HG02973 (cell line): ENCODE results near the gene RTBDN.

Experiments
- ATAC-seq: cut with Tn5 transposase; IDR thresholded peaks from one replicate; pipeline ENCODE4 v1.9.1; 2021; ENCODE audit warnings: moderate library complexity; ENCODE audit not compliant: unreplicated experiment

Gene RTBDN

DNA sequence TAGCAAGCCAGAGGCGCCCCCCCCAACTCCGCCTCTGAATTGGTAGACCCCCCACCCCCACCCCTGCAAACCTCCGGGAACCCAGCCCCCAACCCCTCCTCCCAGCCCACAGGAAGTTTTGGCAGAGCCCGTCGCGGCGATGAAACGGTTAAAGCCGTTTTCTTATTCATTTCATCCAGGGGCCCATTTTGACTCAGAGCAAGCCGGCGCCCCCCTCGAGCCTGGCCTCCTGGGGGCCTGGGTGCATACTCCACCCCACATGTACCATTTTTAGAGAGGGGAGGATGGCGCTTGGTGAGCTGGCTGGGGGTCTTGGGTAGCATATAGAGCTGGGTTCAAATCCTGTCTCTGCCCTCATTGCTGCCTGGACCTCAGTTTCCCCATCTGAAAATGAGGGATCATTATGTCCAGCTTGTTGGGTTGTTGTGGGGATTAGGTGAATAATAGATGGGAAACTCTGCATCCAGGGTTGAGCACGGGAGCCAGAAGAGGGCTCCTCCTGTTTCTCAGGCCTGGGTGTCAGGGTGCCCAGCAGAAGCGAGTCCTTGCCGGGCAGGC, 51.0 kb downstream of the RTBDN start:
- ATAC-seq, result no peak

DNA sequence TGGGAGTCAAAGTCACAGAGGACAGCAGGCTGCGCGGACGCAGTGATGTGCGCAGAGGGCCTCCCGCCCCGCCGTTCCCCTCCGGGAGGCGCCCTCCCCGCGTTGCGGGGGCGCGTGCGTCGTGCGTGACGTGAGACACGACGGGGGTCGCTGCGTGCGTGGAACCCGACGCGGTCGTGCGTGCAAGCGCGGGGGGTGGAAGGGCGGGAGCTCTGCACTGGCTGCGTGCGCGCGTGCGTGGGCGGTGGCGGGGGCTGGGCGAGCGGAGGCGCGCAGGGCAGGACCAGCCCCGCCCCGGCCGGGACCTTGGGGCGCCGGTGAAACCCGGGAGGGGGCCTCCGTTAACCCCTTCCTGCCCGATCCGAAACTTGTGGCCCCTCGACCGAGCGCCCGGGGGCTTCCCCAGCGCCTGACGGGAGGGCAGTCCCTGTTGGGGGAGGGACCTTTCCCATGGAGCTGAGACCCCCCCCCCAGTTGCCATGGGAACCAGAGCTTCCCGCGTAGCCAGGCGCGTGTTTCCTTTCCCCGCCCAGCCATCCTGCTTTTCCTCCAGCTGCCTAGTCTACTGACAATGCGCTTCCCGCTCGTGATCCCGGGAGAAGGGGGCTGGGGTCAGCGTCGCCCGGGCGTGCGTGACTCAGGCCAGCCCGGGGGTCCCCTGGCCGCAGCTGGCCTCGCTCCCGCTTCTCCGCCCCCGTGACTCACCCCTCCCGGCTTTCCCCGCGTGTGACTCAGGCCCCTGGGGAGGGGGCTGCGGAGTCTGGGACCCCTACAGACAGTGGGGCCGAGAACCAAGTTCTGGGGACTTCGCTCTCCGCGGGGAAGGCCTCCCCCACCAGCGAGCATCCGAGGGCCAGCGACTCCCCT, 51.7 kb downstream of the RTBDN start:
- peak; percentile 31 for ATAC-seq

DNA sequence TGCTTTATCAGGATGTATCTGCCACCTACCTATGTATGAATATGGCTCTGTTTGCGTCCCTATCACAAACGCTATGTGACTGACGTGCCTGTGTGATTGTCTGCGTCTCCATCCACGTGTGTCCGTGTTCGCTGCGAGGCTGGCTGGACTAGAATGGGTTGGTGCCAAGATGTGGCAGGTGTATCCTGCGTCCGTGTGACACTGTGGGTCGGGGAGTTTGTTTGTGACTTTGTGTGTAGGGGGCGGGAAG, 52.3 kb downstream of the RTBDN start:
- peak; percentile 22 for ATAC-seq

DNA sequence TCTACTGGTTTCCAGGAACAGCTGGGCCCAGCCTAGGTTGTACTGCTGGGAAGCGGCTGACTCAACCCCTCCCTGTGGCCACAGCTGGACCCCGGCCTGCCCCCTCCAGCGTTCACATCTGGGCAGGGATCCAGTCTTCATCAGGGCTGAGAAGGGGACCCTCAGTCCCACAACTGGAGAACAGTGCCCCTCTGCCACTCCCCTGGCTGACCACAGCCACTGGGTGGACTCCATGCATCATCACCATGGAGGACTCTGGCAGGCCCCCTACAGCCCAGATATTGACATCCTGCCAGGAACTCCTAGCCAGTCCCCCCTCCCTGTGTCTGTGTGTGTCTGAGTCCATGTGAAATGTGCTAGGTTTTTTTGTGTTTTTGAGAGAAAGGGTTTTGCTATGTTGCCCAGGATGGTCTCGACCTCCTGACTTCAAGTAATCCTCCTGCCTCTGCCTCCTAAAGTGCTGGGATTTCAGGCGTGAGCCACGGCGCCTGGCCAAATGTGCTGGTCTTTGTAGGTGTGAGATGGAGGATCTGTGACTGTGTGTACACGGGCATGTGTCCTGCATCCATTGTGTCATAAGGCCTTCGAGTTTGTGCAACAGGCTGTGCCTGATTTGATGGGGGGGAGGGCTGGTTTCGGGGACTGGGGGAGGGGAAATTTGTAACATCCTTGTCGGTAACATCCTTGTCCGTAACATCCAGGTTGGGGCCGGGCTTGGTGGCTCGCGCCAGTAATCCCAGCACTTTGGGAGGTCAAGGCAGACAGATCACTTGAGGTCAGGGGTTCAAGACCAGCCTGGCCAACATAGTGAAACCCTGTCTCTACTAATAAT, 55.0 kb downstream of the RTBDN start:
- no peak for ATAC-seq

DNA sequence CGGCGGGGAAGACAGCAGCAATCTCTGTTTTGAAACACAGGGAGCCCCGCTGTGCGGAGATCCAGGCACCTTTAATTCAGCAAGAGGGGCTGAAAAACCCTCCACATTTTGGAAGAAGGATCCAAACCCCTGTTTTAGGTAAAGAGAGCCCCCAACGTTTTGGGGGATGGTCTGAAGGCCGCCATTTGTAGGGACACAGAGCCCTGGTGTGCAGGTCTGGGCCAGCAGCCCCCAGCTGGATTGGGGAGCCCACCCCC, 55.5 kb downstream of the RTBDN start:
- ATAC-seq, result no peak

DNA sequence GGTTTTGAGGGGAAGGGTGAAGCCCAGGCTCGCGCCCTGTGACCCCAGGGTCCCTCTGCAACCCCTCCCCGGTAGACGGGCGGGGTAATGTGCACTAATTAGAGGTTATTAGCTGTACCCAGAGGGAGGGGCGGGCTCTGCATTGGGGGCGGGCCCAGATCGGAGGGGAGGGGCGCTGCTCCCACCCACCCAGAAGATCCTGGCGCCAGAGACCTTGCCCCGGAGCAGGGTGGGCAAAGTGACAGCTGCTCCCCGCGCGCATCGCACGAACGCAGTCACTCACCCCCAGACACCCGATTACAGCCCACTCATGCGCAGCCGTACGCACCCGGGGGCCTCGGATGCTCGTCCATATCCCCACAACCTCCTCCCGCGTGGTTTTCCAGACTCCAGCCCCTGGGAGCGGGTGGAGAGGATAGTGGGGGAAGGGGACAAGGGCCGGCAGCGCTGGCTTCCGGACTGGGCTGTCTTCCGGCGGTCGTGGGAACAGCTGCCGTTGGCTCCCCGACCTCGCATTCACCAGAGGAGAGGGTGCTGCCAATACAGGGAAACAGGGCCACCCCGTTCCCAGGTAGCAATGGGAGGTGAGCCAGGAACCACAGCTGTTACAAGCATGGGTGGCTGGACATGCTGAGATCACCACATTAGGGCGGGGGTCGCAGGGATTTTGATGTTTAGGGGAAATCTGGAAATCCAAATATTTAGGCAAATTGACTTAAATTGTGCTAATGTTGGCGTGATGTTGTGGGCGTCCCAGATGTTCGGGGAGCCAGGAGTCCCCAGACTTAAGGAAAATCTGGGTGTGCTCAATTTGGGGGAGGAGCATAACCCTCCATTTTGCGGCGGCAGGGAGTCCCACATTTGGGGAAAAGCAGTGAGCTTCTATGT, 56.1 kb downstream of the RTBDN start:
- no peak for ATAC-seq

DNA sequence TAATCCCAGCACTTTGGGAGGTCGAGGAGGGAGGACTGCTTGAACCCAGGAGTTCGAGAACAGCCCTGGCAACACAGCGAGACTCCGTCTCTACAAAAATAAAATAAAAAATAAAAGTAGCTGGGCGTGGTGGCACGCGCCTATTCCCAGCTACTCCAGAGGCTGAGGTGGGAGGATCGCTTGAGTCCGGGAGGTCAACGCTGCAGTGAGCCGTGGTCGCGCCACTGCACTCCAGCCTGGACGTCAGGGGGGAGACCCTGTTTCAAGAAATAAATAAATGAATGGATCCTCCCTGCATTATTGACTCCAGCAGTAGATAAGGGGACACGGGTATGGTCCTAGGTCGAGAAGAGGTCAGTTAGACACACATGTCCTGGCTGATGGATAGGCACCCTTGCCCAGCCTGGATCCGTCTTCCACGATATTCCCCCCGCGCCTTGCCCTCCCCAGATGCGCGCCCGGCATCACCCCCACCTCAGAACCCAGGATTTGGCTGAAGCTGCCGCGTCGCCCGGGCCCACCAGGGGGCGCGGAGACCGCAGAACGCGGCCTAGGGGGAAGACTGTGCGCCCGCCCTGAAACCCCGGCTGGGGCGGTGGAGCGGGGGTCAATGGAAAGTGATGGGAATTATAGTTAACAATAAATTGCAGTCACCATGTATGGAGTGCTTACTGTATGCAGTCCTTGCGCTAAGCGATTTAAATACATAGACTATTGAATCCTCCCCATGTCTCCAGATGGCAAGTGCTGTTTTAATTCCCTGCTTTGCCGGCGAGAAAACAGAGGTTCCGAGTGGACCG, 57.0 kb downstream of the RTBDN start:
- peak; percentile 36 for ATAC-seq
